Measurements from ENCODE around the gene NINL.

Gene NINL

GRCh38 chr20:25533920-25534700 is 51.2 kb downstream of the NINL start:
- no peak for DNase-seq (ENCODE audit: low read depth in 4 of 4, low spot score in 1 of 4)

- no peak for DNase-seq (ENCODE audit: low read depth in 4 of 4, low spot score in 1 of 4)
Observed at GRCh38 chr20:25532971-25533391, 52.4 kb downstream of the NINL start.

GRCh38 chr20:25532015-25532751 is 53.1 kb downstream of the NINL start:
- DNase-seq (ENCODE audit: low read depth in 4 of 4, low spot score in 1 of 4) = no peak

- DNase-seq (ENCODE audit: low read depth in 4 of 4, low spot score in 1 of 4) = no peak
Observed at GRCh38 chr20:25529295-25529951, 55.9 kb downstream of the NINL start.

GRCh38 chr20:25527949-25528348 is 57.4 kb downstream of the NINL start:
- DNase-seq (ENCODE audit: low read depth in 4 of 4, low spot score in 1 of 4) = no peak

GRCh38 chr20:25526446-25526845 is 58.9 kb downstream of the NINL start:
- DNase-seq (ENCODE audit: low read depth in 4 of 4, low spot score in 1 of 4) = no peak

- DNase-seq (ENCODE audit: low read depth in 4 of 4, low spot score in 1 of 4) = no peak
Observed at GRCh38 chr20:25525867-25526266, 59.5 kb downstream of the NINL start.

GRCh38 chr20:25525295-25525694 is 60.0 kb downstream of the NINL start:
- no peak for DNase-seq (ENCODE audit: low read depth in 4 of 4, low spot score in 1 of 4)

- no peak for DNase-seq (ENCODE audit: low read depth in 4 of 4, low spot score in 1 of 4)
Observed at GRCh38 chr20:25521382-25521781, 63.9 kb downstream of the NINL start.

GRCh38 chr20:25517124-25517523 is 68.2 kb downstream of the NINL start:
- DNase-seq (ENCODE audit: low read depth in 4 of 4, low spot score in 1 of 4) = no peak

- DNase-seq (ENCODE audit: low read depth in 4 of 4, low spot score in 1 of 4) = no peak
Observed at GRCh38 chr20:25514747-25515340, 70.5 kb downstream of the NINL start.

GRCh38 chr20:25514195-25514594 is 71.1 kb downstream of the NINL start:
- DNase-seq (ENCODE audit: low read depth in 4 of 4, low spot score in 1 of 4) = no peak

- DNase-seq (ENCODE audit: low read depth in 4 of 4, low spot score in 1 of 4) = no peak
Observed at GRCh38 chr20:25512709-25513108, 72.6 kb downstream of the NINL start.

- no peak for DNase-seq (ENCODE audit: low read depth in 4 of 4, low spot score in 1 of 4)
Observed at GRCh38 chr20:25511183-25511582, 74.1 kb downstream of the NINL start.

GRCh38 chr20:25510721-25511120 is 74.6 kb downstream of the NINL start:
- no peak for DNase-seq (ENCODE audit: low read depth in 4 of 4, low spot score in 1 of 4)

- no peak for DNase-seq (ENCODE audit: low read depth in 4 of 4, low spot score in 1 of 4)
Observed at GRCh38 chr20:25510202-25510601, 75.1 kb downstream of the NINL start.

- no peak for DNase-seq (ENCODE audit: low read depth in 4 of 4, low spot score in 1 of 4)
Observed at GRCh38 chr20:25509084-25509483, 76.2 kb downstream of the NINL start.

- no peak for DNase-seq (ENCODE audit: low read depth in 4 of 4, low spot score in 1 of 4)
Observed at GRCh38 chr20:25508083-25508770, 77.1 kb downstream of the NINL start.

GRCh38 chr20:25507385-25508082 is 77.8 kb downstream of the NINL start:
- no peak for DNase-seq (ENCODE audit: low read depth in 4 of 4, low spot score in 1 of 4)

GRCh38 chr20:25504366-25505135 is 80.8 kb downstream of the NINL start:
- no peak for DNase-seq (ENCODE audit: low read depth in 4 of 4, low spot score in 1 of 4)

Data from stimulated activated CD4-positive, alpha-beta T cell treated with anti-CD3 and anti-CD28 coated beads, Interleukin-1b, Interleukin-23, amount 100 ng/mL, for 24 hours (primary cell).